Hepatocyte (in vitro differentiated cells): ENCODE measurements around the gene ATP1A3.

ENCODE experiments used
- CTCF ChIP-seq: fragments of 200-600 bp; sonication (generic); IDR thresholded peaks from 2 replicates; pipeline ENCODE4 v1.5.1; 2016; ENCODE audit warnings: antibody characterized with exemption, mild to moderate bottlenecking; ENCODE audit not compliant: poor library complexity
- EZH2 ChIP-seq: fragments of 200-600 bp; sonication (generic); IDR thresholded peaks from 2 replicates; pipeline ENCODE4 v1.6.1; 2016; ENCODE audit warnings: antibody characterized with exemption, mild to moderate bottlenecking, borderline replicate concordance
- EZH2phosphoT487 ChIP-seq: fragments of 200-600 bp; sonication (generic); IDR thresholded peaks from one replicate; pipeline ENCODE4 v1.6.1; 2018; ENCODE audit warnings: antibody characterized with exemption, mild to moderate bottlenecking, low read depth, moderate library complexity; ENCODE audit not compliant: unreplicated experiment, severe bottlenecking

- TF ChIP-seq CTCF (no peak), EZH2phosphoT487 (no peak), EZH2 (no peak)
Observed at GRCh38 chr19:41967054-41967783, 26.8 kb downstream of the ATP1A3 start.
